ENCODE results near the gene PIP4K2A.
"Not testable (repeated sequence)": the region's sequence is repeated elsewhere in the genome, so short reads cannot be mapped to it uniquely, and the experiment has no call there.

The PIP4K2A gene

DNA sequence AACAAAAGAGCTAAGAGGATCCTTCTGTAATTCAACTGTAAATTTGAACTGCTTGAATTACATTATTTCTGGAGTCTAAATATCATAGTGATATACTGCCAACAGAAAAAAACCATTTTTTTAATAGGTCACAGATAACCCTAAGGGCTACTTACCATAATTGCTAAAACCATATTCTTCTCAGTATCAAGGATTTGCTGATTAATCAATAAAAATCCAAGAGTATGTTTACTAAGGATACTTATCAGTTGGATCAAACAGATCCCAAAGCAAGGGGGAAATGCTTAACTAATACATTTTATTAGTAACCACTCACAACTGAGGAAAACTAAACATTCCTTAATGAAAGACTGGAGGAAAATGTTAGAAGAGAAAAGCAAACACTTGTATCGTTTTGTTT is 166.0 kb downstream of the PIP4K2A start:
- no peak for DNase-seq

DNA sequence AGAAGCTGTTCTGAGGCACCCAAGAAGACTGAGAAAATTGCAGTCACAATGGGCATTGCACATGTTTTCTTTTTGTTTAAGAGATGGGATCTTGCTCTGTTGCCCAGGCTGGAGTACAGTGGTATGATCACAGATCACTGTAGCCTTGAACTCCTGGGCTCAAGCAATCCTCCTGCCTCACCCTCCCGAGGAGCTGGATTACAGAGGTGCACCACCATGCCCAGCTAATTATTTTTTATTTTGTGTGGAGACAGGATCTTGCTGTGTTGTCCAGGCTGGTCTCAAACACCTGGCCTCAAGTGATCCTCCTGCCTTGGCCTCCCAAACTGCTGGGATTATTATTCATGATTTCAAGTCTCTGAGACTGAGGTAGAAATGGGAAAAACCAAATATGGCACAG is 168.7 kb downstream of the PIP4K2A start:
- DNase-seq, result no peak

DNA sequence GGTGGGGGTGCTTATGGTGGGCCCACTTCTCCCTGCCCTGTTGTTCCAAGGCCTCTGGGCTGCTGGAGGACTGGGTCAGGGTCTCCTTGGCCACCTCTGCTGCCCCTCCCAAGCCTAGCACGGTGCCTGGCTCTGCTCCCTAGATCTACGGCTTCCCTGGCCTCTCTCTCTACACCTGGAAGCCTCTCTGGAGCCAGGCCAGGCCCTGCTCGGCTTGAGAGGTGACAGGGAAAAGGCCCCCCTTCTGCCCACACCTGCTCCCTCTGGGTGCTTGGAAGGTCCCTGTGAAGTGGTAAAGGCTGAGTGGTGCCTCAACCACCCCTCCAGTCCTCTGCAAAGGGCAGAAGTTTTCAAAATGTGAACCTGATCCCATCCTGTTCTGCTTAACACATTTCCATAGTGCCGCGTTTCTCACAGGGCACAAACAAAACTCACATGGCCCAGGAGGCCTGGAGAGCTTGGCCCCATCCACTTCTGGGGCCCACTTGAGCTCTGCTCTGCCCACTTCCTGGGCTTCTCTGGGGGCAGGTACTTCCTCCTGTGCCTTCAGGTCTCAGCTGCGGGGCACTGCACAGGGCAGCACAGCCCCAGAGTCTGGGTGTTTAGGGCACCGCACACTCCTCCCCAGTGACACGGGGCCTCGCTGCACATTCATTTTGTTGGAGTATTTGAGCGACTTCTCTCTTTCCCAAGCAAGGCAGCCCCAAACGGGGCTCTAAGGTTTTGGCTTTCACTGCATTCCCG is 169.9 kb downstream of the PIP4K2A start:
- DNase-seq, result peak; percentile 74

DNA sequence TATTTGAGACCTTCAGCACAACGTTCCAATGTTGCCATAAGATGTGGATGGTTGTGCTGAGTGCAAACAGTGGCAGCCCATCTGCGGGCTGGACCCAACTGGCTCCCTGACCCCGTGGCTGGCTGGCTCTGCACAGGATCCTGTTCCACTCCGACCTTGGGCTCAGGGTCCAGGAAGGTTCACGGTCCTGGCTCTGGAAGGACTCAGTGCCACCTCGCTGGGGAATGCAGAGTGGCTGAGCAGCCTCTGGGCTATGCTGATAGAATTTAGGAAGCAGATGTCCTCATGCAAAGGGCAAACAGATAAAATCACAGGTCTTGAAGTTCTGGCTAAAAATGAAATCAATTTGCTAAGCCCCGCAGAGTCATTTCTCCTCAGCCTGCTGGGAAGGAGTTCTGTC is 171.6 kb downstream of the PIP4K2A start:
- no peak for DNase-seq

DNA sequence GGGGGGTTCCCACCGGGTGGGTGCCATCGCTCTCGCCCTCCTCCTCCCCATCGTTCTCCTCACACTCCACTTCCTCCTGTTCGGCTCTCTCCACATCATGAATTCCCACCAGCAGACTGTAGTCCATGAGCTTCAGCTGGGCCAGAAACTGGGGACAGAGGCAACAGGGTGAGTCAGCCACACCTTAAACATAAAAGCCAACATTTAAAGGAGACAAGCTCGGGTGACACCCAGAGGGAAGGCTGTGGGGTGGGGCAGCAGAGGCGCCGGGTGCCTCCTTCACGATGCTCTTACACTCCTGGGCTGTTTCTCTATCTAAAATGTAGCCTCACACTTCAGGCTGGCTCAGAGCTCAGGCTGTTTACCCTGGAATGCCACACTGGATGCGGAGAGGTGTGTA is 172.5 kb downstream of the PIP4K2A start:
- no peak for DNase-seq

DNA sequence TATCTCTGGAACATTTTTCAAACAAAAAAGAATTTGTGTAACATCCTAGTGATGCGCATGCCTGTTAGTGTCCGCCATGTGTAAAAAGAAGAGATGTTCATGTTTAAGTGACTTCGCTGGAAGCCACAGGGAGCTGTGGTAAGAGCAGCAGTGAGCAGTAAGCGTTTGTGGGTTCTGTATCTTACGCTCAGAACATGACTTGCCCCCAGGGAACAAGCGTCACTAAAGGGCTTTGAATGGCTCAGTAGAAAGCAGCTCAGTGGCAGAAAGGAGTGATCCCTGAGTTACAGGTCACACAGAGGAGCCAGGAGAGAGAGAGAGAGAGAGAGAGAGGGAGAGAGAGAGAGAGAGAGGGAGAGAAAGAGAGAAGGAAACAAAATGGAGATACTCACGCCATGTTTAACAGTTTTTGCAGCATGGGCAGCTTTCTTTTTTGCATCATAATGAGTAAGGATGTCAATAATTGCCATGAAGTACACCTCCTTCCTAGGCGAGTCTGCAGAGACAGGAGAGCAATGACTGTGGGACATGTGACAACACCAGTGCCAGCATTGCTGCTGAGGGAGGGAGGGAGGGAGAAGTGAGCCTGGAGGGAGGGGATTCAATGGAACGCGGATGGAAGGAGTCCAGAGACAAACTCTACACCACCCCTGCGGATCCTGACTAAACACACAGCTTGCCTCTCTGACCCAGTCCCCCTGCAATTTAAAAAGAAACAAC is 174.6 kb downstream of the PIP4K2A start:
- no peak for DNase-seq

DNA sequence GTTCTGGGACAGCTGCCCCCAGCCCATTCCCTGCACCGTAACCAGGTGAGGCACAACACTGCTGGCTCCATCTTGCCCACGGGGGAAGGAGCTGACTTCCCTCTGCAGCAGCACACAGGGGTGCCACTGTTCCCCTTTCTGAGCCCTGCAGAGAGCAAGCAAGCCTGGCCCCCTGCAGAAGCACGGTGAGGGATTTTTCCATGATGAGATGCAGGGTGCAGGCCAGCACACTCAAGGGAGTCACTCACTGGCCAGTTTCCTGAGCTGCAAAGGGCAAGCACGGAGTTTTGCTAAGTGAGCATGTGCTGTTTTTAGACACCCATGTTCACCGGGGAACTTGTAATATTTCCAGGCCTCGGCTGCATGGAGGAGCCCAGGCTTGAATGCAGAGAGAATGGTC is 176.6 kb downstream of the PIP4K2A start:
- no peak for DNase-seq

DNA sequence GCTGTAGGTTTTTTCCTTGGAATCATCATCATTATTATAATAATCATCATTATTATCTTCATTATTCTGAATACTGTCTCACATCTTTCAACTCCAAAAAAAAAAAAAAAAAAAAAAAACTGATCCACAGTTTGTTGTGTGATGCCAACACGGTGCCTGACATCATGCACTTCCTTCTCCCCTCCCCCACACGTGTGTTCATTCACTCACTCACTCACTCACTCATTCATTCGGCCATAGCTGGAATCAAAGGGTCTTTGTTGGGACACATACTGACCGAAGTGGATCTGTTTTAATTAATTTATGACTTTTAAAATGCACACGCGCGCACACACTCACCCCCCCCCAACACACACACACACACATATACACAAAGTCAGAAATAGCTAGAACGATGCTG is 177.8 kb downstream of the PIP4K2A start:
- DNase-seq, result no peak

DNA sequence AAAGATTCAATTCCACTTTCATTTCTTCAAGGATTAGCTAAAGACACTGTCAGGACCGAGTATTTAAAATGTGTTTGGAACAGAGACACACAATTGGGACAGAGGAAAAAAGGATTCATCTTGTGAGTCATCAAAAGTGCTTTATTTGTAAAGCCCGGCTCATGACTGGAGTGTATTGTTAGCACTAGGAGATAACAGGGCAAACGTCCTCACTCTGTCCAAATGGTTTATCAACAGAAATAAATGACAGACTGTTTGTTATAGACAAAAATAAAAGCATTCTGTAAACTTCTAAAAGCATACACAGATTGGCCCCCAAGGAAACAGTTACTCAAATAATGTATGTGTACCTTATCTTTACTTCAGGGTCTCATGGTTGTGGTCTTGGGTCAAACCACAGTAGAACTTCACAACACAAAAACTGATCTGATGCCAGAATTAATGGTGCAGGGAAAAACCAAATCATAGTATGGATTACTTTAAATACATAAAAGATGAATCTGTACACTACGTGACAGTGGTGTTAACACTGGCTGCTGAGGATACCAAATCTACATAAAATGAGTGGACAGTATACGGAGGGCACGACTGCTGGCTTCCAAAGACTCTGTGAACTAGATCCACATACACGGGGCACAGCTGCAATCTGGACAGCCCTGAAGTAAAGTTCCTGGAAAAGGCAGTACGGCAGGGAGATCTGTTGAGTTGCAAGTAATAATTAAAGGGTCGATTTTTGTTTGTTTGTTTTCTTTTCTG is 179.4 kb downstream of the PIP4K2A start:
- DNase-seq, result no peak

DNA sequence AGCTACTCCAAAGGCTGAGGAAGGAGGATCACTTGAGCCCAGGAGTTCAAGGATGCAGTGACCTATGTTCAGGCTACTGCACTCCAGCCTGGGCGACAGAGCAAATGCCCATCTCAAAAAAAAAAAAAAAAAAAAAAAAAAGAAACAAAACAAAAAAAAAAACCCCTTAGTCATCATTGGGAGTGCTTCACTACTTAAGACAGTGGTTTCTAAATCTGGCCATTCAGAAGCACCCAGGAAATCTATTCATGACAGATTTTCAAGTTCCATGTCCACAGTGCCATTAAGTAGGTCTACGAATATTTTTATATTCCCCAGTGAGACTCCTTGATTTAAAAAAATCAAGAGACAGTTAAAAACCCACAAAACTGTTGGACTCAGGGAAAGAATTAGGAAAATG is 182.9 kb downstream of the PIP4K2A start:
- no peak for DNase-seq

DNA sequence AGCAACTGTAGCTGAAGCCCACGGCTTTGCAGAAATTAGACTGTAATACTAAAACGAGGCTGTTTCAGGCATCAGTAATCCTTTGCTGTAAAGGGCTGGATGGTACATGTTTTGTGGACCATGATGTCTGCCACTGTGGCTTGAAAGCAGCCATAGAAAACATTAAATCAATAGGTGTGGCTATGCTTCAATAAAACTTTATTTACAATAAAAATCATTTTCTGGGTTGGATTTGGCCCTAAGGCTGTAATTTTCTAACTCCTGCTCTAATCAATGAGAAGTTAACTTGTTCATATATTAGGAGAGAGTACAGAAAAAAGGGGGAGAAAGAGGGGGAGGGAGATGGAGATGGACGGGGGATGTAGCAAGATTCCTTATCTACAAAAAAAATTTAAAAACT is 183.4 kb downstream of the PIP4K2A start:
- no peak for DNase-seq

DNA sequence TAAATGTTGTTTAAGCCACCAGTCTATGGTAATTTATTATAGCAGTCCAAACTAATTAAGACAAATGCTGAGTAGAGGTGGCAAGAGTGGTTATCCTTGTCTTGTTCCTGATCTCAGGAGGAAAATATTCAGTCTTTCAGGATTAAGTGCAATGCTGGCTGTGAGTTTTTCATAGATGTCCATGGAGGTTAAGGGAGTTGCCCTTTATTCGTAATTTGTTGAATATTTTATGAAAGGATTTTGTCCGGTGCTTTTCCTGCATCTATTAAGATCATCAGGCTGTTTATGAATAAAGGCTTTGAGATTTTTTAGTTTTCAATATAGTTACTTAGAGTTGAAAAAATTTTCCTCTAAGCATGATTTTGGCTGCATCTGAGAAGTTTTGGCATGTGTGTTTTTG is 186.9 kb downstream of the PIP4K2A start:
- DNase-seq, result no peak

DNA sequence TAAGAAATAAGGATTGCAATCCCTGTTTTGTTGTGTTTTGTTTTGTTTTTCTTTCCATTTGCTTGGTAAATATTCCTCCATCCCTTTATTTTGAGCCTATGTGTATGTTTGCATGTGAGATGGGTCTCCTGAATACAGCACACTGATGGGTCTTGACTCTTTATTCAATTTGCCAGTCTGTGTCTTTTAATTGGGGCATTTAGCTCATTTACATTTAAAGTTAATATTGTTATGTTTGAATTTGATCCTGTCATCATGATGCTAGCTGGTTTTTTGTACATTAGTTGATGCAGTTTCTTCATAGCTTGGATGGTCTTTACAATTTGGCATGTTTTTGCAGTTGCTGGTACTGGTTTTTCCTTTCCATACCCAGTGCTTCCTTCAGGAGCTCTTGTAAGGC is 190.0 kb downstream of the PIP4K2A start:
- not testable (repeated sequence) for DNase-seq

DNA sequence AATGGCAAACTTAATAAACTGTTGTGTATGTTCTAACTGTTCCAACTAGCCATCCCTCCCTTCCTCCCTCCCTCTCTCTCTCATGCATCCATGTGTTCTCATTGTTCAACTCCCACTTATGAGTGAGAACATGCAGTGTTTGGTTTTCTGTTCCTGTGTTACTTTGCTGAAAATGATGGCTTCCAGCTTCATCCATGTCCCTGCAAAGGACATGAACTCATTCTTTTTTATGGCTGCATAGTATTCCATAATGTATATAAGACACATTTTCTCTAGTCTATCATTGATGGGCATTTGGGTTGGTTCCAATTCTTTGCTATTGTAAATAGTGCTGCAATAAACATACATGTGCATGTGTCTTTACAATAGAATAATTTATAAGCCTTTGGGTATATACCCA is 193.7 kb downstream of the PIP4K2A start:
- not testable (repeated sequence) for DNase-seq

DNA sequence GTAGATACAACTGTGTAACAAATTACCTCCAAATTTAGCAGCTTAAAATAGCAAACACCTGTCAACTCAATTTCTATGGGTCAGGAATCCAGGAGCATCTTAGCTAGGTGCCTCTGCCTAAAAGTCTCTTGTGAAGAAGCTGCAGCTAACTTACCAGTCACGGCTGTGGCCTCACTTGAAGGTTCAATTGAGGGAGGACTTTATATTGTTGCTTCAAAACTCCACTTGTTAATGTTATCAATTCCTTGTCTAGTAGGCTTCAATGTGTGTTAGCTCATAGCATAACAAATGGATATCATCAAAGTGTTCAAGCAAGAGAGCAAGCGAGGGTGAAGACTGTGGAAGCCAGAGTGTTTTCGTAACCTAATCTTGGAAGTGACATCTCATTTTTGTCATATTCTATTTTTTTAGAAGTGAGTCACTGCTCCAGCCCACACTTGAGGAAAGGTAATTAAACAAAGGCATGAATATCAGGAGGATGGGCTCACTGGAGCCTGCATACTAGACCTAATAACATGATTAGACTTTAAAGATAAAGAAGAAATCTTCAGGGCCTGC is 196.1 kb downstream of the PIP4K2A start:
- DNase-seq, result no peak

DNA sequence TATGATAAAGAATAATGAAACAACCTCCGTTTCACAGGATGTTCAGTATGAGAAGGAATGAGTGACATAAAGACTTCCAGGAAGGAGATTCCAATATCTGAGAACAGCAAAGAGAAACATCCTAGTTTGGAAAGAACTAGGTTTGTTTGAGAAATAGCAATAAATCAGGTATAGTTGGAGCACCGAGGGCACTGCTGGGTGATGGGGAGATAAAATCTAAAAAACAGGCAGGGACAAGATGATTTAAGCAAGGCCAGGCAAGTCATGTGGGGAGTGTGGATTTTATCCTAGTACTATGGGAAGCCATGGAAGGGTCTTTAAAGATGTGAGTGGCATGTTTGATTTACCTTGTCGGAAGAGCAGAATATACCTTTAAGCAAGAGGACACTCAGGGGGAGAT is 199.4 kb downstream of the PIP4K2A start:
- DNase-seq, result no peak

DNA sequence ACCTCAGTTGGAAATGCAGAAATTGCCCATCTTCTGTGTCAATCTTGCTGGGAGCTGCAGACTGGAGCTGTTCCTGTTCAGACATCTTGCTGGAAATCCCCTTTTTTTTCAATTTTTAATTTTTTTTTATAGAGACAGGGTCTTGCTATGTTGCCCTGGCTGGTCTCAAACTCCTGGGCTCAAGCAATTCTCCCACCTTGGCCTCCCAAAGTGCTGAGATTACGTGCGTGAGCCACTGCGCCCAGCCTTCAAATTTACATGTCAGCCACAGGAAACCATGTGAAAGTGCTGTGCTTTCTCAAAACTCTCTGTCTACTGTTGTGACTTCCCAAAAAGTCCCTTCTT is 200.0 kb downstream of the PIP4K2A start:
- DNase-seq, result not testable (repeated sequence)

DNA sequence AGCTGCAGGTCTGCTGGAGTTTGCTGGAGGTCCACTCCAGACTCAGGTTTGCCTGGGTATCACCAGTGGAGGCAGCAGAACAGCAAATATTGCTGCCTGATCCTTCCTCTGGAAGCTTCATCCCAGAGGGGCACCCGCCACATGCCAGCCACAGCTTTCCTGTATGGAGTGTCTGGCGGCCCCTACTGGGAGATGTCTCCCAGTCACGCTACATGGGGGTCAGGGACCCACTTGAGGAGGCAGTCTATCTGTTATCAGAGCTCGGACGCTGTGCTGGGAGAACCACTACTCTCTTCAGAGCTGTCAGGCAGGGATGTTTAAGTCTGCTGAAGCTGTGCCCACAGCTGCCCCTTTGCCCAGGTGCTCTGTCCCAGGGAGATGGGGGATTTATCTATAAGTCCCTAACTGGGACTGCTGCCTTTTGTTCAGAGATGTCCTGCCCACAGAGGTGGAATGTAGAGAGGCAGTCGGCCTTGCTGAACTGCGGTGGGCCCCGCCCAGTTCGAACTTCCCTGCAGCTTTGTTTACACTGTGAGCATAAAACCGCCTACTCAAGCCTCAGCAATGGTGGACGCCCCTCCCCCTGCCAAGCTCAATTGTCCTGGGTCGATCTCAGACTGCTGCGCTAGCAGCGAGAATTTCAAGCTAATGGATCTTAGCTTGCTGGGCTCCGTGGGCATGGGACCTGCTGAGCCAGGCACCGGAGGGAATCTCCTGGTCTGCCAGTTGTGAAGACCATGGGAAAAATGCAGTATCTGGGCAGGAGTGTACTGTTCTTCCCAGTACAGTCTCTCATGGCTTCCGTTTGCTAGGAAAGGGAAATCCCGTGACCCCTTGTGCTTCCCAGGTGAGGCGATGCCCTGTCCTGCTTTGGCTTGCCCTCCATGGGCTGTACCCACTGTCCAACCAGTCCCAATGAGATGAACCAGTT is 200.6 kb downstream of the PIP4K2A start:
- peak; percentile 20 for DNase-seq

DNA sequence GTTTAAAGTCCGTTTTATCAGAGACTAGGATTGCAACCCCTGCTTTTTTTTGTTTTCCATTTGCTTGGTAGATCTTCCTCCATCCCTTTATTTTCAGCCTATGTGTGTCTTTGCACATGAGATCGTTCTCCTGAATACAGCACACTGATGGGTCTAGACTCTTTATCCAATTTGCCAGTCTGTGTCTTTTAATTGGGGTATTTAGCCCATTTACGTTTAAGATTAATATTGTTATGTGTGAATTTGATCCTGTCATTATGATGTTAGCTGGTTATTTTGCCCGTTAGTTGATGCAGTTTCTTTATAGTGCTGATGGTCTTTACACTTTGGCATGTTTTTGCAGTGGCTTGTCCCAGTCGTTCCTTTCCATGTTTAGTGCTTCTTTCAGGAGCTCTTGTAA is 202.4 kb downstream of the PIP4K2A start:
- DNase-seq, result not testable (repeated sequence)

DNA sequence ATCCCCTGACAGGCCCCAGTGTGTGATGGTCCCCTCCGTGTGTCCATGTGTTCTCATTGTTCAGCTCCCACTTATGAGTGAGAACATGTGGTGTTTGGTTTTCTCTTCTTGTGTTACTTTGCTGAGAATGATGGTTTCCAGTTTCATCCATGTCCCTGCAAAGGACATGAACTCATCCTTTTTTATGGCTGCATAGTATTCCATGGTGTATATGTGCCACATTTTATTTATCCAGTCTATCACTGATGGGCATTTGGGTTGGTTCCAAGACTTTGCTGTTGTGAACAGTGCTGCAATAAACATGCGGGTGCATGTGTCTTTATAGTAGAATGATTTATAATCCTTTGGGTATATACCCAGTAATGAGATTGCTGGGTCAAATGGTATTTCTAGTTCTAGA is 206.2 kb downstream of the PIP4K2A start:
- DNase-seq, result not testable (repeated sequence)

DNA sequence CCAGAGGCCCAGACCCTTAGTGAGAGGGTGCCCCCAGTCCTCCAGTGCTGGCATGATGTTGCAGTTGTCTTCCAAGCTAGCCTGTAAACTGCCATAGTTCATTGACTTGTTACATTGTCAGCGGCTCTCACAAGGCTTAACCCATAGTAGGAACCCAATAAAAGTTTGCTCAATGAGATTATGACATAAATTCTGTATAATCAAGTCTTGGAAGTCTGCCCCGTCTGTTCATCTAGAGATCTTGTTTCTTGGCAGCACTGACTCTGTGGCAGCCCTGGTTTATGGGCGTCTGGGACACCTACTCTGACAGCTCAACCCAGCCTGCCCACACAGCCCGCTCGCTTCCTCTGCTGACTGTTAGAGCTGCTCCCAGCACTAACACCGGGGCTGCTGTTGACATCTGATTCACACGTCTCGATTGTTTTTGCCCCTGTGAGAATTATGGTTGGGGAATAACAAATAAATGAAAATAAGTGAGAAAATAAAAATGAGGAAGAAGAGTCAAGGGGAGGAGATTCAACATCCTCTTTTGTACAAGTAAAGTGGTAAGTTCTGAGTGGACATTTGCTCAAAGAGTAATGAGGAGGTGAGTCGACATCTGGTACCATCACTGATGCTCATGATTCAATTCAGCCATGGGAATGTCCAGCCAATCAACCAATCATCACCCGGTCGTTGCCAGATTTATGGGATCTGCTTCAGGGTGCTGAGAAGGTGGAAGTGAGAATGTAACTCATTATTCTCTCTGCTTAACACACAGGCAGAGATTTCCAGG is 208.3 kb downstream of the PIP4K2A start:
- DNase-seq, result no peak

DNA sequence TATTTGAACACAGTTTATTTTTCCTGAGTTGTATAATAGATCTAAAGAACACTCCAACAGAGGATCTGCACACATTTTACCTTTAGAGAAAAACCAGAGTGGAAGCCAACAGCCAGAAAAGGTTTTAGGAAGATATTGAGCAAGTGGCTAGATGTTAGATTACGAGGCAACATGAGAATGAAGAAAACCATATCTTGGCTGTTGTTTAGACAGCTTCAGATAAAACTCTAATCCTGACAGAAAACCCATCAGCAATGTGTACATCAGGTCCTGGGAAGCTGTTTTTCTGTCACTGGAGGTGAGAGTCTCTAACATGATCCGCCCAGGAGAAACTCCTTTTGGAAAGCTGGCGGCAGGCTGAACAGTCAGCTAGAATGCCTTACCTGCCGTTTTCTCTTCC is 209.6 kb downstream of the PIP4K2A start:
- DNase-seq, result no peak

Data from NCI-H510A (cell line).